Fibroblast of skin of right quadriceps (primary cell): ENCODE results near the gene CNTD1.

Source experiments
- DNase-seq: peaks from one replicate; pipeline ENCODE4 v3.0.0-alpha.2; 2013

CNTD1 gene

DNA sequence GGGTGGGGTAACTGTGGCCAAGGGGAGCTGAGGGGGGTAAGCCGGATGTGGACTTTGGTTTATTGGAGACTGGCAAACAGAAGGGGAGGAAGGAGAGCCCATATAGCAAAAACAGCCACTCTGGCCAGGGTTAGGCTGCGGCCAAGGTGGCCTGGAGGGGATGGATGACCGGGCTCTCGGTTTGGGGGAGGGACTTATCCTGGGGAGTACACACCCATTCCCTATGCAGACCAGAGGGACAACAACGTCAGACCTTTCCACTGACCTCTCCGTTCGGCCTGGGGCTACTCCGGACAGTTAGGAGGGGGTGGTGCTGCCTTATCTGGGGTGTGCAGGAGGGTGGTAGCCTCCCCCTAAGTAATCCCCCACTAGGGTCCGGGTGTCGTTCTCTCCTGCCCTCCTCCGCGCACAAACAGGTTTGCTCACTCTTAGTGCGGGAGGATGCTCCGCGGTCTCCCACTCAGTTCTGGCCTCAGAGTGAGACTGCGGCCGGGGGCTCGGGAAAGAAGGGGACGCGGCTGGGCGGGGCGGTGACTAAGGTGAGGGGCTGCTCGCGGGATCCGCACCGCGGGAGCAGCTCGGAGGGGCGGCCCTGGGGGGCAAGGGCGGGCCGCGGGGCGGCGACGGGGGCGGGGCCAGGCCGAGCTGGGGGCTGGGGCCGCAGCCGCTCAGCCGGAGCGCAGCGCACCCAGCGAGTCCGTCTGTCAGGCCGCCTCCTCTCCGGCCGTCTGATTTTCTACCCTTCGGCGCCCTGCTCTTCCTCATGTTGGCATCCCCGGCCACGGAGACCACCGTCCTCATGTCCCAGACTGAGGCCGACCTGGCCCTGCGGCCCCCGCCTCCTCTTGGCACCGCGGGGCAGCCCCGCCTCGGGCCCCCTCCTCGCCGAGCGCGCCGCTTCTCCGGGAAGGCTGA lies 18.5 kb upstream of the CNTD1 start, which contains the start of gene WNK4:
Gene WNK4 (plus strand): TSS at position 675 of the 915 bp plus-strand sequence. CDS start 89 bp downstream, at position 764.
- peak; percentile 53 for DNase-seq

DNA sequence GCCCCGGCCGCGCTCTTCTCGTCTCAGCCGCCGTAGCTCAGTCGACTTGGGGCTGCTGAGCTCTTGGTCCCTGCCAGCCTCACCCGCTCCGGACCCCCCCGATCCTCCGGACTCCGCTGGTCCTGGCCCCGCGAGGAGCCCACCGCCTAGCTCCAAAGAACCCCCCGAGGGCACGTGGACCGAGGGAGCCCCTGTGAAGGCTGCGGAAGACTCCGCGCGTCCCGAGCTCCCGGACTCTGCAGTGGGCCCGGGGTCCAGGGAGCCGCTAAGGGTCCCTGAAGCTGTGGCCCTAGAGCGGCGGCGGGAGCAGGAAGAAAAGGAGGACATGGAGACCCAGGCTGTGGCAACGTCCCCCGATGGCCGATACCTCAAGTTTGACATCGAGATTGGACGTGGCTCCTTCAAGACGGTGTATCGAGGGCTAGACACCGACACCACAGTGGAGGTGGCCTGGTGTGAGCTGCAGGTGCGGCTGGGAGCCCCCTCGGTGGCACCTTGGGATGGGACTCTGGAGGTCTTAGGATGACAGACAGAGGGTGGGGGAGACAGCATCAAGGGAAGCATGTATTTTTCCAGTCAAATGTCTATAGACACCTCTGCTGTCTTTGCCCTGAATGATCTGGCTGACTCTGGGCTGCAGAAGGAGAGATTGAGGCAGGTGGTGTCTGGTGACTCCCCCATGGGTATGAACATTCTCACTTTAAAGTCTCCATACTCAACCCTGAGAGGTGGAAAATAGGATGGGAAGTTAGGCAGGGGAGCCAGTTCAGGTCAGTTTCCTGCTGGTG lies 17.6 kb upstream of the CNTD1 start:
- DNase-seq = no peak

DNA sequence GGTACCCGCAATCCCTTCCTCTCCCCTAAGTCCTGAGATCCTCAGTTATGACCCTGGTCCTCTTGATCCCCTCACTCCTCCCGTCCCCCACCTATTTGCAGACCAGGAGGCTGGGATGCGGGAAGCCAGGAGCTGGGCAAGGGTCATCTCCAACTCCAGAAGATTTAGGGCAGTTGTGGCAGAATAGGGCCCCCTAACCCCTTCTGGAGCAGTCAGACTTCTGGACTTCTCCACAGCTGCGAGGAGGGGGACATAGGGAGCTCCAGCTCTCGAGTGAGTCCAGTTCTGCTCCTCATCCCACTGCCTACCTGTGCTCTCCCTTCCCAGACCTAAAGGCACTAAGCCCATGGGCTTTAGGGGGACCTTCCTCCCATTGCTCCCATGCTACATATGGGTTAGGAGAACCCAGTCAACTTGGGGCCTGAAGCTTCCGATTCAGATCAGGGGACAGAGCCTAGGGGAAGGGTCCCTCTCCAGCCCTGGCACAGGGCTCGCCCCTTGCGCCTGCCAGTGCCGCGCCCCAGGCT lies 17.0 kb upstream of the CNTD1 start:
- DNase-seq = no peak

DNA sequence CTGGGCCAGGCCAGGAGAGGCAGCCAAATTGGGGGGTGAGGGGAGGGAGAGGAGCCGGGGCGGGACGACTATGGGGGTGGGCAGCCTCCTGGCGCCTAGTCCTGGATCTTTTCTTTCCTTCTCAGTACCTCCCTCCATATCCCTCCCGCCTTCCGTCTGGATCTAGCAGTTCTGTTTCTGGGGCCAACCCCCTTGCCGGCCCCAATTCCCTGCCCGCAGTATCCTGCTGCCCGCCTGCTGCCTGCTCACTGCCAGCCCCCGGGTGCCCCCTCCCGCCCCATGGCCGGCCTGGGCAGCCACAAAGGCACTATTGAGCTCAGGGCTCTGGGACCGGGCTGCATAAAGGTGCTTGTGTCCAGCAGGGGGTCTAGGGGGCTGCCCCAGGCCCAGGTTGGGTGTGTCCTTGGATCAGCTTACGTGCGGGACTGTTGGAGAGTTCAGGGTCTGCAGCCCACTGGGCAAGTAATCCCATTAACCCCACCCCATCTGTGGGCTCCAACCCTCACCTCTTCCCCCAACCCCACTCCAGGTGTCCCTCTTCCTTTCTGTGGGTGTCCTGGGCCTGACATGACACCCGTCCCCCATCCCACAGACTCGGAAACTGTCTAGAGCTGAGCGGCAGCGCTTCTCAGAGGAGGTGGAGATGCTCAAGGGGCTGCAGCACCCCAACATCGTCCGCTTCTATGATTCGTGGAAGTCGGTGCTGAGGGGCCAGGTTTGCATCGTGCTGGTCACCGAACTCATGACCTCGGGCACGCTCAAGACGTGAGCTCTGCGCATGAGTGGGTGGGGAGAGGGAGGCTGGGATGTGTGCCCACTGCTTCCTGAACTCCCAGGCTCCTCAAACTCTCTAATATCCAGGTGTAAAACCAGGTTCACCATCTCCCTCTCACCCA lies 16.2 kb upstream of the CNTD1 start:
- DNase-seq = peak; percentile 29

DNA sequence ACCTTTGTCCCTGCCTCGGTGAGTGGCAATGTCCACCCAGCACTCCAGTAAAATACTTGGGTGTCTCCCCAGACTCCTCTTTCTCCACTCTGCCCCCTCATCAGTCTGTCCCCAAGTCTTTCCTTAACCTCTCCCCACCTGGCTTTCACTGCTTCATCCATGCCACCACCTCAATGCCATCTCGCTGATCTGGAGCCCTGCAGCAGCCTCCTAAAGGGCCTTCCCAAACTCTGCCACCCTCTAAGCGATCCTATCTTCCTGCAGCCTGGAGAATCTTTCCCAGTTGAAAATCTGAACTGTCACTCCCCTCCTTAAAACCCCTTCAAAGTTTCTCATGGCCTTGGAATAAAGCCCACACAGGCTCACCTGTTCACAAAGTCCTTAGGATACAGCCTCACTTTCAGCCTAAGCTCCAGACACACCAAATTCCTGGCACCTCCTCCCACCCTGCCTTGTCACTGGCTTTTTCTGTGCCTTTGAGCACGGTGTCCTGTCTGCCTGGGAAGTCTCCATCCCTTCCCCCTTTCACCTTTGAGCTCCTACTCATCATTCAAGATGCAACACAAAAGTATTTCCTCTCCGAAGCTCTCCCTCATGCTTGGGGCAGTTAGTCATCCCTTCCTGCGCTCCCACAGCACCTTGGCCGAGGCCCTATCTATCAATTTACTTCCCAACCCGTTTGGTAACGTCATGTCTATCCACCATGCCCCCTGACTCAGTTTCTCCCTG lies 15.4 kb upstream of the CNTD1 start:
- DNase-seq = peak; percentile 88

DNA sequence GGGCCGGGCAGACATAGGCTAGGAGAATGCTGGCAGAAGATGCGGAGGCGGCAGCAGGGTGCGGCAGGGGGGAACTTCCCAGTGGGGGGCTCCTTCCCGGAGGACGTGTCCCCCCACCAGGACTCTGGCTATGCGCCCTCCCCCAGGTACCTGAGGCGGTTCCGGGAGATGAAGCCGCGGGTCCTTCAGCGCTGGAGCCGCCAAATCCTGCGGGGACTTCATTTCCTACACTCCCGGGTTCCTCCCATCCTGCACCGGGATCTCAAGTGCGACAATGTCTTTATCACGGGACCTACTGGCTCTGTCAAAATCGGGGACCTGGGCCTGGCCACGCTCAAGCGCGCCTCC lies 14.9 kb upstream of the CNTD1 start:
- no peak for DNase-seq

DNA sequence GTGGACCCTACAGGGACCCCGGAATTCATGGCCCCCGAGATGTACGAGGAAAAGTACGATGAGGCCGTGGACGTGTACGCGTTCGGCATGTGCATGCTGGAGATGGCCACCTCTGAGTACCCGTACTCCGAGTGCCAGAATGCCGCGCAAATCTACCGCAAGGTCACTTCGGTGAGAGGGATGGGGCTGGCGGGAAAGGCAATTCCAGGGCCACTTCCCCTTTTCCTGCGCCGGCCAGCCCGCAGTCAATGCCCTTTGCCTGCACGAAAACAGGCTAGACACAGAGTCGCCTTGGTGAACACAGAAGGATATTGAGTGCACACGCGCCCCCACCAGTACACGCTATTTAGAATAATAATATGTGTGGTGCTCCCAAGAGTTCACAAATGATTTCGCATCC lies 14.3 kb upstream of the CNTD1 start:
- peak; percentile 25 for DNase-seq

DNA sequence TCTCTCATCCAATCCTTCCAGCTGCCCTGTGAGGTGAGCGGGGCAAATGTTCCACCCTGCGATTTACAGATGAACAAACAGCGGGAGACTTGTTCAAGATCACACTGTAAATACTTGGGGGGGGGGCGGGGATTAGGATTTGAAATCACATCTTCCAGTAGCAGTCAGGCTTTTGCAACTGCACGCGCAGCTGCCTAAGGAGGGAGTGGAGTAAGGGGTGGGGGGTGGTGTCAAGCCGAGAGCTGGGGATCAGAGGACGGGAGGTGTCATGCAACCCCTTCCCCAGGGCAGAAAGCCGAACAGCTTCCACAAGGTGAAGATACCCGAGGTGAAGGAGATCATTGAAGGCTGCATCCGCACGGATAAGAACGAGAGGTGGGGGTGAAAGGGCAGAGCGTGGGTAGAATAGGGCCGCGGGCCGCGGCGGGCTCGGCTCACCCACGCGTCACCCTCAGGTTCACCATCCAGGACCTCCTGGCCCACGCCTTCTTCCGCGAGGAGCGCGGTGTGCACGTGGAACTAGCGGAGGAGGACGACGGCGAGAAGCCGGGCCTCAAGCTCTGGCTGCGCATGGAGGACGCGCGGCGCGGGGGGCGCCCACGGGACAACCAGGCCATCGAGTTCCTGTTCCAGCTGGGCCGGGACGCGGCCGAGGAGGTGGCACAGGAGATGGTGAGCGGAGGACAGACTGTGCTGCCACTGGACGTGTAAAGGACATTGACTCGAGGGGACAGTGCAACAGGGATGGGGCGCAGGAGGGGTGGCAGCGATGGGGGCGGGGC lies 13.7 kb upstream of the CNTD1 start:
- DNase-seq = peak; percentile 25

DNA sequence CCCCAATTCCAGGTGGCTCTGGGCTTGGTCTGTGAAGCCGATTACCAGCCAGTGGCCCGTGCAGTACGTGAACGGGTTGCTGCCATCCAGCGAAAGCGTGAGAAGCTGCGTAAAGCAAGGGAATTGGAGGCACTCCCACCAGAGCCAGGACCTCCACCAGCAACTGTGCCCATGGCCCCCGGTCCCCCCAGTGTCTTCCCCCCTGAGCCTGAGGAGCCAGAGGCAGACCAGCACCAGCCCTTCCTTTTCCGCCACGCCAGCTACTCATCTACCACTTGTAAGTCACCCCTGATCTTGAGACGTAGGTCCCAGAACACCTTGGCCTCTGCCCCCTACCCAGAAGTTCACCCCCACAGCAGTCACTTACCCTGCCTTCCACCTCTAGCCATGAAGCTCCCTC lies 11.4 kb upstream of the CNTD1 start:
- no peak for DNase-seq

DNA sequence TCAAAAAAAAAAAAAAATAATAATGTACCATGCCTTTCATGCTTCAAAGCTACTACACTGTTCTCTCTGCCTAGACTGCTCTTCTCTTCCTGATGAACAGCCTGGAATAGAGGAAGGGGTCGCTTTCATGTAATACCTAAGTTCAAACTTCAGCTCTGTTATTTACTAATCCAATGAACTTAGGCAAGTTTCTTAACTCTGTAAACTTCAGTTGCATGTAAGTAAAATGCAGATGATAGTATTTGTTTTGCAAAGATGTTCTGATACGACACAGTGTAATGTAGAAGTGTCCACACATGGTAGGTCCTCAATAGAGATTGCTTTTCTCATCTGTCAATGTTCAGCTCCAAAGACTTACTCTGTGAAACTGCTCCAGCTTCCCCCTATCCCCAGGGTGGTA lies 6.7 kb upstream of the CNTD1 start:
- DNase-seq = no peak

DNA sequence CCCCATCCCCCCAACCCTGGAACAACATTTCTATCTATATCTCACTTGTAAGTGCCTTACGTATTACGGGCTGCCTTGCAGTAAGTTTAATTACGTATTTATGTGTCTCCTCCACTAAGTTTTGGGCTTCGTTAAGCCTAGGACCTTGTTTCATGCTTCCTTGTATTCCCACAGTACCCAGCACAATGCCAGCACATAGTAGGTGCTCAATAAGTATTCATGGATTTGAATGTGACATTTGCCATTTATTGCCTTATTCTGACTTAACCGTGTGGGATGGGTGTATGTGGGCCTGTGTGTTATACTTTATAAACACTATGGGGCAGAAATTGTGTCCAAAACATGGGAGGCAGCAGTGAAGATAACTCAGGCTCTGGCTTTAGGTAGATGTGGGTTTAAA lies 6.1 kb upstream of the CNTD1 start:
- DNase-seq = no peak

DNA sequence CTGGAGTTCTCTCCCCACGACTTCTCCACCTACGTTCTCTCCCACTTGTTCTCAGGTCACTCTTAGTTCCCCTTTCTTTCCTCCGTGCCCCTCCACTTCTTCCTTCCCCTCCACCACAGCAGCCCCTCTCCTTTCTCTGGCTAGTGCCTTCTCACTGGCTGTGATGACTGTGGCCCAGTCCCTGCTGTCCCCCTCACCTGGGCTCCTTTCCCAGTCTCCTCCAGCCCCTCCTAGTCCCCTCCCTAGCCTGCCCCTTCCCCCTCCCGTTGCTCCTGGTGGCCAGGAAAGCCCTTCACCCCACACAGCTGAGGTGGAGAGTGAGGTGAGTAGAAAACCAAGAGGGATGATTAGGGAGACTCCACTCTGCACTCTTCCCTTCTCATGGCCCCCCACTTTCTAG lies 3.6 kb upstream of the CNTD1 start:
- DNase-seq = no peak

DNA sequence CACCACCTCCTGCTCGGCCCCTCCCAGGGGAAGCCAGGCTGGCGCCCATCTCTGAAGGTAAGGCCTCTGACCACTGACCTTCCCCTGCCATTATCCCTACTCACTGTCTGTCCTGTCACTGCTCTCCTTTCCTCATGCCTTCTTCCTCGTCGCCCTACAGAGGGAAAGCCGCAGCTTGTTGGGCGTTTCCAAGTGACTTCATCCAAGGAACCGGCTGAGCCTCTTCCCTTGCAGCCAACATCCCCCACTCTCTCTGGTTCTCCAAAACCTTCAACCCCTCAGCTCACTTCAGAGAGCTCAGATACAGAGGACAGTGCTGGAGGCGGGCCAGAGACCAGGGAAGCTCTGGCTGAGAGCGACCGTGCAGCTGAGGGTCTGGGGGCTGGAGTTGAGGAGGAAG lies 3.2 kb upstream of the CNTD1 start:
- no peak for DNase-seq

DNA sequence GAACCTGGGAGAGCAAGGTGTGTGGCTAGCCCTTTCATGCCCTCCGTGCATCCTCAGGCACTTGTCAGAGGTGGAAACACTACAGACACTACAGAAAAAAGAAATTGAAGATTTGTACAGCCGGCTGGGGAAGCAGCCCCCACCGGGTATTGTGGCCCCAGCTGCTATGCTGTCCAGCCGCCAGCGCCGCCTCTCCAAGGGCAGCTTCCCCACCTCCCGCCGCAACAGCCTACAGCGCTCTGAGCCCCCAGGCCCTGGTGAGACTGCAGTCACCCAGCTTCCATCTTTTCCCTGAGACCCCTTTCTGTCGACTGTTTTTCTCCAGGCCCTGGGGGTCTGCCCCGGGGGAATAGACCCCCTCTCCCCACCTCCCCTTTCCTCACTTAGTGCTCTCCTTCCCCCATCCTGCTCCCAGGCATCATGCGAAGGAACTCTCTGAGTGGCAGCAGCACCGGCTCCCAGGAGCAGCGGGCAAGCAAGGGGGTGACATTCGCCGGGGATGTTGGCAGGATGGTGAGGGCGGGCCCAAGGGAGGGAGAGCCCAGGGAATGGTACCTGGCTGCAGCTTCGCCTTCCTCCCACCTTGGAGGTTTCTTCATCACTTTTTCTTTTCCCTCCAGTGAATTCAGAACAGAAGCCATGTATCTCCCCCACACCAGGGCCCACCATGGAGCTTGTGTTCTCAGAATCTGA lies 2.4 kb upstream of the CNTD1 start:
- DNase-seq = no peak

DNA sequence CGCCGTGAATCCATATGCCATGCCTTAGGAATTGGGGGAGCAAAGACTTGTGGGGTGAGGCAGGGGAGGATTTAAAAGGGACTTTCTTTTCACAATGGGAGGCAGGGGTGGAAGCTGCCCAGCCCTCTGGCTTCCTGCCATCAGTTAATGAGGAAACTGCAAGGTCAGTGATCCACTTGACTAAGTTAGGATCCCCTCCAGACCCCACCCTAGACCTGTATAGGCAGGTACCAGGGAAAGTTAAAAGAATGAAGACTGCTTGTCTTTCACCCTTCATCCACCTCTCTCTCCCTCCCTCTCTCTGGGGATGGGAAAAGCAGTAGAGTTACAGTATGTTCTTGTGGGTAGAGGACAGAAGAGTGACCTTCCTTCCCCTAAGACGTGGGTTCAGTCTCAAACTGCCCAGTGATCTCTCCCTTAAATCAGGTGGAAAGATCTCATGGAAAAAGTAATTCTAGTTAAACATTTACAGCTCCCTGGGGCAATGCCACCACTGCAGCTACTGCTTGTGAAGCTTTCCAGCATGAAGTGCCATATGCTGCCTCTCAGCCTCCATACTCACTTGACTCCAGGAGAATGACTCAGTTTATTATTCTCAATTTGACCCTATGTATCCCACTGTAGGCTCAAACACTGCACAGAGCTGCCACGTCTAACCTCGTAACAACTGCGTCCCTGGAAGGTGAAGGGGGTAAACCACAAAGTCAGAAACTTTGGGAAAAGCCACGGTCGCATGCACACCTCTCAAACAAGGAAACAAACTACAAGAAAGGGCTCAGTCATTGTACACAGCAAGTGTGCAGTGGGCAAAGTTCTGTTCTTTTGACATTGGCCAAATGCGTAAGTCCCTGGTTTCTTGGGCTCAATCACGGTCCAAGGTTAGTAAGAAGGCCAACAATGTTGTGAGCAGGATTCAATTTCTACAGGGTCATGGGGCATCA lies 1.3 kb upstream of the CNTD1 start:
- DNase-seq = no peak

DNA sequence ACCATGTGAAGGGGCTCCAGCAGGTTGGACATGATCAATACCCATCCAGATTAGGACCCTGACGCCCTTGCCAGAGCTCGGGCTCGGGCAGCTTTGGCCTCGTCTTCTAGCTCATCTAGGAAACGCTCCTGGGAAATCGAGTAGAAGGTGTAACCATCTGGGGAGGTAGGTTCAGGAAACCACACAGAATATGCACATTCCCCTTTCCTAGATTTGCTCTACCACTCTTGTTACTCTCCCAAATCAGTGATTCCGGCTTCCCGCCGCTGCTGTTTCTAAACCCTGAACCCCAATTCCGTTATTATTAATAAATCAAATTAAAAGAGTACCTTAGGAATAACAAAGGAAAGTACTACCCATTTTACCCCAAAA lies 664 bp upstream of the CNTD1 start:
- DNase-seq = no peak

DNA sequence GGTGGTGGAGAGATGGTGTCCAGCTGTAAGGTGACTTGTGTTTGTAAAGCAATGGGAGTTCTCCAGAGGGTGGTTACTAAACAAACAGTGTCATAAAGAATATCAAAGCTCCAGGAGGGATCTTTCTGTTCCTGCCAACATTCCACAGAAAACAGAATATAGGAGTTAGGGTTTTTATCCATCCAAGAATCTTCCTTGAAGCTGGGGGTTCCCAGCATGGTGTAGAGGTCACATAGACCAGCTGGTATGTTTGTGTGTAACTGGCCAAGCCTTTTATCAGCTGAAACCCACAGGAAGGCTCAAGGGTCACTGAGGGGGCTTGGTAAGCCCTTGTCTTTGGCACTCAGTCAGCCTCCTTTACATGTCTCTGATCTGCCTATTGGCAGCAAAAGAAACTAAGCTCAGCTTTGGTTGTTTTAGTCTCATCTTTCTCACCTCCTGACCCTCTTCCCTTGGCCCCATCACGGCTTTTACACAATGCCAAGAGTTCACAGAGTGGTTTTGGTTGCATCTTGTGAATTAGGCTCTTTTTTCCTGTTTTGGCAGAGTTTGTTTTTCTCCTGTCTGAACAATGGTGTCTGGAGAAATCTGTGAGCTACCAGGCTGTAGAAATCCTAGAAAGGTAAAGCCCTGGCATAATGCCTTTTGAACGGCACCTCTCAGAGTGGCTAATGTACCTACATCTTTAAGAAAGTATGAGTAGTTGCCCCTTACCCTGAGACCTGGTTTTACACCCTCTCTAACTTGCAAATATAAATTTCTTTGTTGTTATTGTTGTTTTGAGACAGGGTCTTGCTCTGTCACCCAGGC lies 4.6 kb downstream of the CNTD1 start:
- no peak for DNase-seq

DNA sequence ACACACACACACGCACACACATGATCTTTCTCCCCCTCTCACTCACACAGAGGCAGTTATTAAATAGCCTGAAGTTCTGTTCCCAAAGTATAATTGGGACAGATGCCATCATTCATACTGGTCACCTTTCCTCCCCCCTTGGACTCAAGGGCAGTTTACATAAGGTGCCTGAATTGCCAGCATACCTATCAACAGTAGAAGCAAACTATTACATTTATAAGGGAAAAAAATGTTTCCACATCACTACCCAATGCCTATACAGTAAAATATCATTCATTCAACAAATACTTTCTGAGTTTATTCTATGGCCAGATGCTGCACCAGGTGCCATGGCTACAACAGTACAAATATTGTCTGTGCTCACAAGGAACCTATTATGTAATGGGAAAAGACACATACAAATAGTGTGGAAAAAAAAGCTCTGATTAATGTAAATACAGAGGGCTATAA lies 6.3 kb downstream of the CNTD1 start:
- DNase-seq = no peak

DNA sequence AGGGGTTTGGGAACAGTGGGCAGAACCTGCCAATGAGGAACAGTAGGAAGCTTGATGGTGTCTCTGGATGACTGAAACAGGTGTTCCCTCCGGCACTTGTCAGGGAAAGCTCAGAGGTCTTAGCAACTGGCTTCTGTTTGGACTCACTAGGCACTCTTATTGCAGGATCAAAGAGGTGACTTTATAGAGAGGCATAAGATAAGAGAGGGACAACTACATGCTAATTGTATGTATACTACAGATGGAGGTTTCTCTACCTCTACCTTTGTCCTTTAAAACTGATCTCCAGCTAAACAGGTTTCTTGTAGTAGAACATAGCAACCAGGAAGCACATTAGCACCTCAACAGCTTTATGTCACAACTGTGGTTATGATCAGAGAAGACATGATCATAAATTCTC lies 7.6 kb downstream of the CNTD1 start:
- no peak for DNase-seq
